ENCODE measurements around the gene ATG13. TPM values are rescaled to one million over a fixed set of nuclear protein-coding genes. Genes with fewer than 3 reads are reported as not detected.

The ATG13 gene
- total RNA-seq, 4 donors from 2014 or later, result 33.4 to 76.0 (median 67.0) TPM

DNA sequence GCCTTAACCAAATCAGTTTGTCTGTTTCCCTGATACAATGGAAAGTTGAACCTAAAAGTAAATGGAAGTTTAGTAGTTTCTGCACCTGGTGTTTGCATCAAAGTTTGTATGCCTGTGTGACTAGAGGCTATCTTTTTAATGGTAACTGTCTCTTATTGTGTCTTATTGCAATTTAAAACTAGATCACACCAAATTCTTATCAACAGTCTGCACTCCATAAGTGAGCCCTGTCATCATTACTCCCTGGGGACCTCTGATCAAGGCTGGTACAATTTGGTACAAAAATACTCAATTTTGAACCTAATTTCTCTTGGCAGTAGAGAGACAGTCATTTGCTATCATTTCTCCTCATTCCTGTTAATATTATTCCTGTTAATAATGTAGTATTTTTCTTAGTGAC is 45.0 kb downstream of the ATG13 start:
- no peaks in the 10 kb centered on the region for H3K27me3 ChIP-seq
- in situ Hi-C loops (cut with MboI; ENCODE audit: low sequenced_read_pairs in 4 of 4), result no loop called here

DNA sequence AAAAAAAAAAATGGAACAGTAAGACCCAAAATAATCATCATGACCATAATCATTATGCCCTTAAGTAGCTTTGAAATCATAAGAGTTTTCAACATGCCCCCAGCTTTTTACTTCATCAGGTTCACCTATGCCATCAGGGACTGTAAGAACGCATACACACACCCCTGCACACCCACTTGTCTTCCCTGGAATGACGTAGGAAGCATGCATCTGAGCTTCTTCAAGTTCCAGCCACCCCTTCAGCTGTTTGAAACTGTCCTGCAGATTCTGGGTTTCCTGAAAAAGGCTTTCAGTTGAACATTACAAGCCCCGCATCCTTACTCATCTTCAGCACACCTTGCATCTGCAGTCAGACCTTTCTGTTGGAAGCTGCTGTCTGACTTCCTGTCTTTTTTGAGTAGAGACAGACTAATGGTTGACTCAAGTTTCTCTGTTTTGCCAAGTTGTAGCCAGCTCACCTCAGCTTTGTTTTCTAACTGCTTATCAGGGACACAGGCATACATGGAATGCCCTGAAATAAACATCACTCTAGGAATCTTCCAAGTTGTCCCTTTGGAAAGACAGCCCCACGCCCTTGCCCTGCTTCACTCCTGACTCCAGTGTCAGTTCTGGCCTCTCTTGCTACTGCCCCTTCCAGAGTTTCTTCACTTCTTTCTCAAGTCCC is 46.1 kb downstream of the ATG13 start:
- intact Hi-C loops (cut with DNase I; ENCODE audit: low total_unique reads), result no loop called here
- in situ Hi-C loops (cut with MboI; ENCODE audit: low sequenced_read_pairs in 4 of 4), result no loop called here
- Histone ChIP-seq H3K36me3 (peaks cover 0 to 87% of the 10 kb centered on the region in 2 donors), H3K27ac (peak overlapping the region; percentile 47 to 88 (median 60)), H3K4me3 (no peak overlapping the region), H3K27me3 (no peaks in the 10 kb centered on the region), H3K4me1 (peaks cover 0 to 12% of the 10 kb centered on the region in 2 donors), H3K9me3 (no peaks in the 10 kb centered on the region)
- DNase-seq, result no peak
- no peak for ATAC-seq
- TF ChIP-seq, protein P1, sequence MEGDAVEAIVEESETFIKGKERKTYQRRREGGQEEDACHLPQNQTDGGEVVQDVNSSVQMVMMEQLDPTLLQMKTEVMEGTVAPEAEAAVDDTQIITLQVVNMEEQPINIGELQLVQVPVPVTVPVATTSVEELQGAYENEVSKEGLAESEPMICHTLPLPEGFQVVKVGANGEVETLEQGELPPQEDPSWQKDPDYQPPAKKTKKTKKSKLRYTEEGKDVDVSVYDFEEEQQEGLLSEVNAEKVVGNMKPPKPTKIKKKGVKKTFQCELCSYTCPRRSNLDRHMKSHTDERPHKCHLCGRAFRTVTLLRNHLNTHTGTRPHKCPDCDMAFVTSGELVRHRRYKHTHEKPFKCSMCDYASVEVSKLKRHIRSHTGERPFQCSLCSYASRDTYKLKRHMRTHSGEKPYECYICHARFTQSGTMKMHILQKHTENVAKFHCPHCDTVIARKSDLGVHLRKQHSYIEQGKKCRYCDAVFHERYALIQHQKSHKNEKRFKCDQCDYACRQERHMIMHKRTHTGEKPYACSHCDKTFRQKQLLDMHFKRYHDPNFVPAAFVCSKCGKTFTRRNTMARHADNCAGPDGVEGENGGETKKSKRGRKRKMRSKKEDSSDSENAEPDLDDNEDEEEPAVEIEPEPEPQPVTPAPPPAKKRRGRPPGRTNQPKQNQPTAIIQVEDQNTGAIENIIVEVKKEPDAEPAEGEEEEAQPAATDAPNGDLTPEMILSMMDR (IDR thresholded peaks at IDR 0.05 in 4 of 5, conservative IDR thresholded peaks at IDR 0.05 in 1 of 5), result no peak
- no peak for TF ChIP-seq POLR2A (IDR thresholded peaks at IDR 0.05)

More for the DNA sequence above, 45.0 kb downstream of the ATG13 start:
- DNase-seq (no peak), ATAC-seq (no peak)
- peaks cover 0 to 6% of the 10 kb centered on the region in 2 donors for H3K4me1 ChIP-seq
- intact Hi-C loops (cut with DNase I; ENCODE audit: low total_unique reads), result no loop called here
- no peak overlapping the region for H3K4me3 ChIP-seq
- peak overlapping the region in 2 of 4 donors; percentile 10 to 24 for H3K27ac ChIP-seq
- no peak for TF ChIP-seq POLR2A (IDR thresholded peaks at IDR 0.05)
- TF ChIP-seq, protein P1 (IDR thresholded peaks at IDR 0.05 in 4 of 5, conservative IDR thresholded peaks at IDR 0.05 in 1 of 5), result no peak
- peaks cover 0 to 90% of the 10 kb centered on the region in 2 donors for H3K36me3 ChIP-seq
- no peaks in the 10 kb centered on the region for H3K9me3 ChIP-seq

- DNase-seq, result no peak
- intact Hi-C loops (cut with DNase I; ENCODE audit: low total_unique reads) (no loop called here), in situ Hi-C loops (cut with MboI; ENCODE audit: low sequenced_read_pairs in 4 of 4) (no loop called here)
- no peaks in the 10 kb centered on the region for H3K27me3 ChIP-seq
- peaks cover 0 to 16% of the 10 kb centered on the region in 2 donors for H3K4me1 ChIP-seq
- peak overlapping the region; percentile 47 to 88 (median 60) for H3K27ac ChIP-seq
- TF ChIP-seq, protein P1 (IDR thresholded peaks at IDR 0.05 in 4 of 5, conservative IDR thresholded peaks at IDR 0.05 in 1 of 5), result no peak
- TF ChIP-seq POLR2A (IDR thresholded peaks at IDR 0.05), result no peak
- H3K36me3 ChIP-seq, result peaks cover 3 to 87% of the 10 kb centered on the region in 2 donors
- no peaks in the 10 kb centered on the region for H3K9me3 ChIP-seq
- no peak overlapping the region for H3K4me3 ChIP-seq
- no peak for ATAC-seq
Measured at GRCh38 chr11:46664612-46665011, 47.3 kb downstream of the ATG13 start.

DNA sequence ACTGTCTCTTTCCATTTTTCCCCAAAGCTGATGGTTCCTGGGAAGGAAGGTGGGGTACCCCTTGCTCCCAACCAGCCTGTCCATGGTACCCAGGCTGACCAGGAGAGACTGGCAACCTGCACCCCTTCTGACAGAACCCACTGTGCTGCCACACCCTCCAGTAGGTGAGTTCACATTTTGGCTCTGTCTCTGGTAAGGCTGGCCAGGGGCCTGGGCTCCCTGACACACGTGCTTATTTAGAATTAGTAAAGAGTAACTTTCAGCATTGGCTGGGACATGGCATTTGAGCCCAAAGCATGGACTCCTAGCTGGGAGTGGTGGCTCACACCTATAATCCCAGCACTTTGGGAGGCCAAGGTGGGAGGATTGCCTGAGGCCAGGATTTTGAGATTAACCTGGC is 48.0 kb downstream of the ATG13 start:
- TF ChIP-seq, protein P1 (IDR thresholded peaks at IDR 0.05 in 4 of 5, conservative IDR thresholded peaks at IDR 0.05 in 1 of 5), result no peak
- TF ChIP-seq POLR2A (IDR thresholded peaks at IDR 0.05), result no peak
- Histone ChIP-seq H3K27me3 (no peaks in the 10 kb centered on the region), H3K27ac (peak overlapping the region; percentile 47 to 88 (median 60)), H3K4me3 (no peak overlapping the region), H3K9me3 (no peaks in the 10 kb centered on the region), H3K36me3 (peaks cover 3 to 89% of the 10 kb centered on the region in 2 donors), H3K4me1 (peaks cover 0 to 17% of the 10 kb centered on the region in 2 donors)
- ATAC-seq (no peak), DNase-seq (no peak)
- in situ Hi-C loops (cut with MboI; ENCODE audit: low sequenced_read_pairs in 4 of 4), result no loop called here
- intact Hi-C loops (cut with DNase I; ENCODE audit: low total_unique reads), result no loop called here

Data from gastrocnemius medialis (tissue), 4 donors.